KOPT-K1 (cell line): ENCODE data around the gene NEK5.
"Not testable (repeated sequence)": the region's sequence is repeated elsewhere in the genome, so short reads cannot be mapped to it uniquely, and the experiment has no call there.

Source experiments
- H3K27ac ChIP-seq: fragments of 200-600 bp; sonication (generic); 2 replicates; pipeline ENCODE4 v1.5.1; 2016; ENCODE audit warnings: antibody characterized with exemption, mild to moderate bottlenecking, low read depth, low read length; ENCODE audit not compliant: poor library complexity, severe bottlenecking
- H3K36me3 ChIP-seq: fragments of 200-600 bp; sonication (generic); 2 replicates; pipeline ENCODE4 v1.5.1; 2017; ENCODE audit warnings: antibody characterized with exemption, mild to moderate bottlenecking, low read length, moderate library complexity; ENCODE audit not compliant: insufficient read depth
- H3K9me3 ChIP-seq: fragments of 200-600 bp; sonication (generic); 2 replicates; pipeline ENCODE4 v1.5.1; 2017; ENCODE audit warnings: antibody characterized with exemption, low read length, mild to moderate bottlenecking; ENCODE audit not compliant: insufficient read depth, poor library complexity, severe bottlenecking

Gene NEK5

GRCh38 chr13:52109116-52109670, 19.7 kb downstream of the NEK5 start:
- H3K27ac ChIP-seq, result no peak overlapping the region
- H3K9me3 ChIP-seq, result no peaks in the 10 kb centered on the region
- no peaks in the 10 kb centered on the region for H3K36me3 ChIP-seq

GRCh38 chr13:52105841-52106240, 23.0 kb downstream of the NEK5 start:
- no peaks in the 10 kb centered on the region for H3K36me3 ChIP-seq
- no peaks in the 10 kb centered on the region for H3K9me3 ChIP-seq
- H3K27ac ChIP-seq, result no peak overlapping the region

GRCh38 chr13:52104624-52105023, 24.2 kb downstream of the NEK5 start:
- H3K9me3 ChIP-seq, result no peaks in the 10 kb centered on the region
- H3K36me3 ChIP-seq, result no peaks in the 10 kb centered on the region
- no peak overlapping the region for H3K27ac ChIP-seq

GRCh38 chr13:52103386-52103785, 25.5 kb downstream of the NEK5 start:
- no peak overlapping the region for H3K27ac ChIP-seq
- H3K36me3 ChIP-seq, result no peaks in the 10 kb centered on the region
- no peaks in the 10 kb centered on the region for H3K9me3 ChIP-seq

DNA sequence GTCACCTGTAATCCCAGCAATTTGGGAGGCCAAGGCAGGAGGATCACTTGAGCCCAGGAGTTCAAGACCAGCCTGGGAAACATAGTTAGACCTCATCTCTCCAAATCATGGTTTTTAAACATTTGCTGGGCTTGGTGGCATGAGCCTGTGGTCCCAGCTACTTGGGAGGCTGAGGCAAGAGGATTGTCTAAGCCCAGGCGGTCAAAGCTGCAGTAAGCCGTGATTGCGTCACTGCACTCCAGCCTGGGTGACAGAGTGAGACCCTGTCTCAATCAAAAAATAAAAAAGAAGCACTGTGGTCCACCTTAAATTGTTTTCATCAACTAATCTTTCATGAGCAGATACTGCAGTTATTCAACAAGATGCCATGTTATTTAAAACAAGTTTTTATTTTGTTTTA, 26.4 kb downstream of the NEK5 start:
- H3K36me3 ChIP-seq, H3K9me3 ChIP-seq, H3K27ac ChIP-seq: not testable (repeated sequence)

GRCh38 chr13:52097197-52097596, 31.7 kb downstream of the NEK5 start:
- Histone ChIP-seq H3K27ac (no peak overlapping the region), H3K36me3 (no peaks in the 10 kb centered on the region), H3K9me3 (no peaks in the 10 kb centered on the region)

DNA sequence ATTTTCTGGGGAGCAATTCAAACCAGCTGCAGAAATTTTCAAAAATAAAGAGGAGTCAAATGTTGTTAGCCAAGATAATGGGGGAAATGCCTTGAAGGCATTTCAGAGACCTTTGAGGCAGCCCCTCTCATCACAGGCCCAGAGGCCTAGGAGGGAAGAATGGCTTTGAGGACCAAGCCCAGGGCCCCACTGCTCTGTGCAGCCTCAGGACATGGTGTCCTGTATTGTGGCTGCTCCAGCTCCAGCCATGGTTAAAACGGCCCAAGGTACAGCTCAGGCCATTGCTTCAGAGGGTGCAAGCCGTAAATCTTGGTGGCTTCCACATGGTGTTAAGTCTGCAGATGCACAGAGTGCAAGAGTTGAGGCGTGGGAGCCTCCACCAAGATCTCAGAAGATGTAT, 32.1 kb downstream of the NEK5 start:
- H3K36me3 ChIP-seq, result no peaks in the 10 kb centered on the region
- H3K27ac ChIP-seq, result no peak overlapping the region
- H3K9me3 ChIP-seq, result no peaks in the 10 kb centered on the region

DNA sequence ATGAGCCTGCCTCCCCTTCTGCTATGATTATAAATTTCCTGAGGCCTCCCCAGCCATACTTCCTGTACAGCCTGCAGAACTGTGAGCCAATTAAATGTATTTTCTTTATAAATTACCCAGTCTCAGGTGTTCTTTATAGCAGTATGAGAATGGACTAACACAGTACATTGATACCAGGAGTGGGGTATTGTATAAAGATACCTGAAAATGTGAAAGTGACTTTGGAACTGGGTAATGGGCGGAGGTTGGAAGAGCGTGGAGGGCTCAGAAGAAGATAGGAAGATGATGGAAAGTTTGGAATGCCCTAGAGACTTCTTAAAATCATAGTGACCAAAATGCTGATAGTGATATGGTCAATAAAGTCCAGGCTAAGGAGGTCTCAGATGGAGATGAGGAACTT, 32.8 kb downstream of the NEK5 start:
- H3K36me3 ChIP-seq, result no peaks in the 10 kb centered on the region
- H3K27ac ChIP-seq, result no peak overlapping the region

GRCh38 chr13:52092087-52092486, 36.8 kb downstream of the NEK5 start:
- Histone ChIP-seq H3K9me3 (no peaks in the 10 kb centered on the region), H3K36me3 (no peaks in the 10 kb centered on the region), H3K27ac (no peak overlapping the region)

More for the DNA sequence above, 32.8 kb downstream of the NEK5 start:
- no peaks in the 10 kb centered on the region for H3K9me3 ChIP-seq

DNA sequence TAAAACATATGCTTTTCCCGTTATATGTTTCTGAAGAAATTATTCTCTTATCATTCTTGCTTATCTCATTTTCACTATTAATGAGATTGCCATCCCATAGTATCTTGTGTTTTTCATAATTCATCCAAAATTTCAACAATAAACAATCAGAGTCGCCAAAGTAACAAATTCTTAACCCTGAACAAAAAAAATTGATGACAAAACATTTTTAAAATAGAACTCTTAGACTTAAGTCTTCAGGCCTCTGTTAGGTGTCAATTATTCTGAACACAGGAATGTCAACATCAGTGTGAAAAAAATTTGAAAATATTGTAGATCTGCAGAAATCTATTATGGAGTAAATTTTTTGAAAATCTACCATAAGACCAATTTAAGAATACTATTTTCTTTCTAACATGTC, 37.4 kb downstream of the NEK5 start:
- H3K9me3 ChIP-seq, result no peaks in the 10 kb centered on the region
- H3K27ac ChIP-seq, result no peak overlapping the region
- no peaks in the 10 kb centered on the region for H3K36me3 ChIP-seq

- Histone ChIP-seq H3K9me3 (no peaks in the 10 kb centered on the region), H3K27ac (no peak overlapping the region), H3K36me3 (no peaks in the 10 kb centered on the region)
These were observed 43.5 kb downstream of the NEK5 start for GRCh38 chr13:52085421-52085820.

- not testable (repeated sequence) for H3K36me3 ChIP-seq, H3K9me3 ChIP-seq, H3K27ac ChIP-seq
These were observed 43.9 kb downstream of the NEK5 start for GRCh38 chr13:52084981-52085380.

DNA sequence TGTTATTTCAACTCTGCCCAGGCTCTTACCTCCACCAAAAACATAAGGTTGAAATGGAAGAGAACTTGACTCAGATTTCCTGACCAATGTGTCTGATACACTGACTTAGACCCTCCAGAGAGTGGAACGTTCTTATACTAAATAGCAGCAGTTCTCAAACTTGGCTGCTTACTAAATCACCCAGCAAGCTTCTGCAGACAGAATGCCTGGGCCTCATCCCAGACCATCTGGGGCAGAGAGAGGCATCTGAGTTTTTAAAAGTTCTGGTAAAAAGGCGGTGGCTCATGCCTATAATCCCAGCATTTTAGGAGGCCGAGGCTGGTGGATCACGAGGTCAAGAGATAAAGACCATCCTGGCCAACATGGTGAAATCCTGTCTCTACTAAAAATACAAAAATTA, 46.3 kb downstream of the NEK5 start:
- no peak overlapping the region for H3K27ac ChIP-seq
- no peaks in the 10 kb centered on the region for H3K36me3 ChIP-seq
- no peaks in the 10 kb centered on the region for H3K9me3 ChIP-seq

GRCh38 chr13:52079891-52080290, 49.0 kb downstream of the NEK5 start:
- not testable (repeated sequence) for H3K9me3 ChIP-seq

DNA sequence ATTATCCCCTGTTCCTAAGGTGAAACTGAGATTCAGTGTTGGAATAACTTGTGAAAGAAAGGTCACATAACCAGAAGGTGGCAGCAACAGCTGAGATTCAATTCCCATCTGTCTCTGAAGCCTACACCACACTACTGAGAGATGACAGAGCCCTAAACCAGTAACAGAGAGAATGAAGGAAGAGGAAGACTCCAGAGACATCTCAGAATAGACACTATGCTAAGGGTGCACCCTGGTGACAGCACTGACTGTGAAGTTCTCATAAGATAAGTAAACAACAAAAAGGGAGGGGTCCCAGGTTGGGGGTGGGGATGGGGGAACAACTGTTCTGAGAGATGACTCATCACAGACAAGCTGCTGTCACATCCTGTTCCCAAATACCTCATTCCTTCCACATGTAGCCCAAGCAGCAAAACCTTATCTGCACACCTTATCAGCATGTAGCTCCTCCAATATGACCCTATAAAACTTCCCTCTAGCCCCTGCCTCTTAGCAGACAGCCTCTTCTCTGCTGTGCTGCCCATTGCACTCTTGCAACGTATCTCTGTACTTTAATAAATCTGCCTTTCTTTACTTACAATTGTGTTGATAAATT, 57.8 kb downstream of the NEK5 start:
- Histone ChIP-seq H3K36me3 (no peaks in the 10 kb centered on the region), H3K27ac (no peak overlapping the region), H3K9me3 (peaks cover 35% of the 10 kb centered on the region)

More at GRCh38 chr13:52079891-52080290, 49.0 kb downstream of the NEK5 start:
- not testable (repeated sequence) for H3K27ac ChIP-seq, H3K36me3 ChIP-seq

DNA sequence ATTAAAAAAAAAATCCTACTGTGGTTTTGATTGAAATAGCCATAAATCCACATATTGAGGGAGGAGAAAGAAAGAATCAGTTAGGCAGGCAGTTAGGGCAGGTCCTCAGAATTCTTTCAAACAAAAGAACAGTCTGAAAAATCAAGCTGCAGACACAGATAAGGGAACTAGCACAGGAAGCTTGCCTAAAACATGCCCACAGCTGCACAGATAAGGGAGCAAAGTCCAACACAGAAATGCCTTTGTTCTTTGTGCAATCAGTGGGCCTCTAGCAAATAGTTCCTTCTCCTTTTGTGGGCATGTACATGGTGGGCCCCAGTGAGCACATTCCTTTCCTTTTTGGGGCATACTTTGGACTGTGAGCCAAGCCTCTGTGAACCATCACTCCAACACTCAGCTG, 61.6 kb downstream of the NEK5 start:
- Histone ChIP-seq H3K9me3 (peaks cover 38% of the 10 kb centered on the region), H3K36me3 (no peaks in the 10 kb centered on the region), H3K27ac (no peak overlapping the region)
